H9 (cell line): ENCODE data around the gene RUNX1. TPM values are rescaled to one million over a fixed set of nuclear protein-coding genes. Genes with fewer than 3 reads are reported as not detected.

Experiments
- DNase-seq: peaks from one replicate; pipeline ENCODE4 v3.0.0-alpha.2; 2017
- H2AFZ ChIP-seq: one replicate; pipeline ENCODE4 v1.6.1; 2013; ENCODE audit warnings: mild to moderate bottlenecking, low read length, control low read depth, moderate library complexity
- H2AK5ac ChIP-seq: 2 replicates; pipeline ENCODE4 v1.6.1; 2013; ENCODE audit warnings: low read length, control low read depth, mixed read lengths; ENCODE audit not compliant: insufficient read length
- H2BK120ac ChIP-seq: one replicate; pipeline ENCODE4 v1.6.1; 2013; ENCODE audit warnings: low read depth, mild to moderate bottlenecking, low read length, control low read depth, inconsistent platforms; ENCODE audit not compliant: poor library complexity, severe bottlenecking
- H2BK12ac ChIP-seq: 2 replicates; pipeline ENCODE4 v1.6.1; 2013; ENCODE audit warnings: low read length, control low read depth, mixed read lengths, low read depth; ENCODE audit not compliant: insufficient read length
- H2BK15ac ChIP-seq: 2 replicates; pipeline ENCODE4 v1.6.1; 2013; ENCODE audit warnings: low read depth, low read length, control low read depth
- H2BK20ac ChIP-seq: one replicate; pipeline ENCODE4 v1.6.1; 2013; ENCODE audit warnings: low read depth, mild to moderate bottlenecking, low read length, control low read depth, inconsistent platforms; ENCODE audit not compliant: poor library complexity, severe bottlenecking
- H2BK5ac ChIP-seq: 2 replicates; pipeline ENCODE4 v1.6.1; 2013; ENCODE audit warnings: low read length, control low read depth, mixed read lengths; ENCODE audit not compliant: insufficient read length
- H3K14ac ChIP-seq: 2 replicates; pipeline ENCODE4 v1.6.1; 2013; ENCODE audit warnings: low read length, control low read depth; ENCODE audit not compliant: insufficient read depth
- H3K18ac ChIP-seq: 2 replicates; pipeline ENCODE4 v1.6.1; 2013; ENCODE audit warnings: low read depth, mild to moderate bottlenecking, mixed read lengths, low read length, control low read depth; ENCODE audit not compliant: insufficient read length
- H3K23ac ChIP-seq: 2 replicates; pipeline ENCODE4 v1.6.1; 2013; ENCODE audit warnings: low read length, control low read depth, mixed read lengths, low read depth; ENCODE audit not compliant: insufficient read length
- H3K23me2 ChIP-seq: 2 replicates; pipeline ENCODE4 v1.6.1; 2013; ENCODE audit warnings: low read depth, mild to moderate bottlenecking, mixed read lengths, low read length, control low read depth; ENCODE audit not compliant: insufficient read length, poor library complexity, severe bottlenecking
- H3K27ac ChIP-seq: 2 replicates; pipeline ENCODE4 v1.5.1; 2013; ENCODE audit warnings: low read length, control low read depth, mixed read lengths, low read depth; ENCODE audit not compliant: insufficient read length
- H3K27me3 ChIP-seq: 2 replicates; pipeline ENCODE4 v1.6.1; 2013; ENCODE audit warnings: low read length, control low read depth, inconsistent platforms; ENCODE audit not compliant: insufficient read depth
- H3K4ac ChIP-seq: 2 replicates; pipeline ENCODE4 v1.6.1; 2013; ENCODE audit warnings: low read depth, mild to moderate bottlenecking, control low read depth, inconsistent platforms, low read length, moderate library complexity
- H3K4me1 ChIP-seq: 2 replicates; pipeline ENCODE4 v1.6.1; 2013; ENCODE audit warnings: low read length, control low read depth, inconsistent platforms; ENCODE audit not compliant: insufficient read depth
- H3K4me2 ChIP-seq: 2 replicates; pipeline ENCODE4 v1.6.1; 2013; ENCODE audit warnings: low read length, control low read depth, mixed read lengths; ENCODE audit not compliant: insufficient read length, insufficient read depth
- H3K56ac ChIP-seq: 2 replicates; pipeline ENCODE4 v1.6.1; 2013; ENCODE audit warnings: low read depth, mild to moderate bottlenecking, mixed read lengths, low read length, control low read depth; ENCODE audit not compliant: insufficient read length
- H3K79me1 ChIP-seq: 2 replicates; pipeline ENCODE4 v1.6.1; 2013; ENCODE audit warnings: low read depth, mild to moderate bottlenecking, moderate library complexity, low read length, control low read depth, inconsistent platforms; ENCODE audit not compliant: insufficient read depth, poor library complexity, severe bottlenecking
- H3K79me2 ChIP-seq: 2 replicates; pipeline ENCODE4 v1.6.1; 2013; ENCODE audit warnings: low read length, control low read depth, inconsistent platforms; ENCODE audit not compliant: insufficient read depth
- H3K9ac ChIP-seq: 2 replicates; pipeline ENCODE4 v1.6.1; 2013; ENCODE audit warnings: low read length, control low read depth, mixed read lengths; ENCODE audit not compliant: insufficient read length; ENCODE audit errors: extremely low read depth
- H3K9me3 ChIP-seq: one replicate; pipeline ENCODE4 v1.6.1; 2013; ENCODE audit warnings: low read depth, low read length, inconsistent platforms; ENCODE audit not compliant: control insufficient read depth
- H3T11ph ChIP-seq: one replicate; pipeline ENCODE4 v1.6.1; 2013; ENCODE audit warnings: mild to moderate bottlenecking, low read length, control low read depth, inconsistent platforms
- H4K20me1 ChIP-seq: one replicate; pipeline ENCODE4 v1.6.1; 2013; ENCODE audit not compliant: control insufficient read depth, insufficient read length, insufficient read depth
- H4K5ac ChIP-seq: 2 replicates; pipeline ENCODE4 v1.6.1; 2013; ENCODE audit warnings: low read depth, mild to moderate bottlenecking, mixed read lengths, low read length, control low read depth; ENCODE audit not compliant: insufficient read length
- H4K8ac ChIP-seq: replicated peaks from 2 replicates; pipeline ENCODE4 v1.6.1; 2013; ENCODE audit warnings: low read length, control low read depth, mixed read lengths, low read depth; ENCODE audit not compliant: insufficient read length
- H4K91ac ChIP-seq: 2 replicates; pipeline ENCODE4 v1.6.1; 2013; ENCODE audit warnings: low read depth, mild to moderate bottlenecking, moderate library complexity, mixed read lengths, low read length, control low read depth; ENCODE audit not compliant: insufficient read length
- H3K27ac Mint-ChIP-seq, 3 experiments: 2 replicates in 2 of 3; 3 replicates in 1 of 3; pipeline ENCODE4 v1.8.0; 2020 to 2021; ENCODE audit warnings: mixed read lengths in 3 of 3, mild to moderate bottlenecking in 1 of 3, moderate library complexity in 1 of 3
- H3K27me3 Mint-ChIP-seq: 2 replicates; pipeline ENCODE4 v1.8.0; 2021; ENCODE audit warnings: low read depth, mild to moderate bottlenecking, moderate library complexity, mixed read lengths
- H3K36me3 Mint-ChIP-seq, 3 experiments: 2 replicates in 2 of 3; 3 replicates in 1 of 3; pipeline ENCODE4 v1.8.0; 2020 to 2021; ENCODE audit warnings: low read depth in 3 of 3, mixed read lengths in 3 of 3; ENCODE audit not compliant: insufficient read depth in 1 of 3
- H3K4me1 Mint-ChIP-seq, 2 experiments: 2 replicates each; pipeline ENCODE4 v1.8.0; 2020; ENCODE audit warnings: mixed read lengths in 2 of 2
- H3K4me3 Mint-ChIP-seq, 2 experiments: 2 replicates in 1 of 2; 3 replicates in 1 of 2; pipeline ENCODE4 v1.8.0; 2020 to 2021; ENCODE audit warnings: mild to moderate bottlenecking in 2 of 2, mixed read lengths in 2 of 2, moderate library complexity in 1 of 2
- H3K9me3 Mint-ChIP-seq, 2 experiments: 2 replicates in 1 of 2; 3 replicates in 1 of 2; pipeline ENCODE4 v1.8.0; 2020; ENCODE audit warnings: mild to moderate bottlenecking in 2 of 2, mixed read lengths in 2 of 2, moderate library complexity in 1 of 2
- CTCF ChIP-seq: fragments of 200-600 bp; sonication (generic); conservative IDR thresholded peaks from 3 replicates; pipeline ENCODE4 v1.8.0; 2021; ENCODE audit warnings: antibody characterized with exemption, mild to moderate bottlenecking
- WGBS: extraction: QIAGEN DNeasy Blood & Tissue Kit; methylation state at CpG from one replicate; pipeline ENCODE4 v1.1.7; 2013; ENCODE audit warnings: missing lambda C conversion rate, low lambda C conversion rate, mixed read lengths; ENCODE audit not compliant: insufficient read length; ENCODE audit errors: extremely low coverage; 5-methylcytosine and 5-hydroxymethylcytosine counted together
- total RNA-seq: library from RNA; stranded (reverse); gene quantifications from 2 replicates; pipeline ENCODE4 v1.2.1, GENCODE V29; 2021

Gene RUNX1
- total RNA-seq, 1 experiment from 2014 or later, result 0.72 TPM

GRCh38 chr21:34869545-34869944 is 179.6 kb downstream of the RUNX1 start:
- Histone ChIP-seq H2BK15ac (no peak overlapping the region), H3K23me2 (no peaks in the 10 kb centered on the region), H3K79me1 (no peaks in the 10 kb centered on the region), H4K8ac (no peak overlapping the region), H2BK12ac (no peak overlapping the region), H2BK20ac (no peak overlapping the region), H4K20me1 (no peaks in the 10 kb centered on the region), H3K4me2 (no peak overlapping the region), H2AK5ac (no peak overlapping the region), H2AFZ (no peak overlapping the region), H3K18ac (no peak overlapping the region), H3K27ac (no peak overlapping the region), H3K9me3 (no peaks in the 10 kb centered on the region), H3K79me2 (no peaks in the 10 kb centered on the region), H4K91ac (no peak overlapping the region), H3K4ac (no peak overlapping the region), H3T11ph (no peak overlapping the region), H2BK120ac (no peak overlapping the region), H3K56ac (no peak overlapping the region), H4K5ac (no peak overlapping the region), H3K4me1 (0 out of 2 replicates have a peak, but pooled peaks cover 2% of the 10 kb centered on the region), H3K27me3 (peaks cover 35% of the 10 kb centered on the region), H2BK5ac (no peak overlapping the region), H3K14ac (no peak overlapping the region), H3K9ac (no peak overlapping the region), H3K23ac (no peak overlapping the region)
- Mint-ChIP-seq H3K4me1 (peaks cover 31 to 46% of the 10 kb centered on the region in 2 experiments), H3K4me3 (no peak overlapping the region), H3K27ac (no peak overlapping the region), H3K9me3 (peaks cover 0 to 4% of the 10 kb centered on the region in 2 experiments; a peak in 1 of 5 replicates), H3K27me3 (peaks cover 95% of the 10 kb centered on the region), H3K36me3 (no peaks in the 10 kb centered on the region; a peak in 1 of 7 replicates)
- TF ChIP-seq CTCF, result no peak
- WGBS, result no CpG with 5 or more reads among the region's 7 CpGs
- no peak for DNase-seq
